Measurements from ENCODE around the gene OCIAD2.

OCIAD2 gene

GRCh38 chr4:48862661-48863060 lies 43.9 kb downstream of the OCIAD2 start:
- no peak overlapping the region for H3K4me2 ChIP-seq
- H3K4me3 ChIP-seq (IDR thresholded peaks at IDR 0.05; ENCODE audit: insufficient read depth, low read depth, low read length) = no peak overlapping the region
- TF ChIP-seq, protein P1, sequence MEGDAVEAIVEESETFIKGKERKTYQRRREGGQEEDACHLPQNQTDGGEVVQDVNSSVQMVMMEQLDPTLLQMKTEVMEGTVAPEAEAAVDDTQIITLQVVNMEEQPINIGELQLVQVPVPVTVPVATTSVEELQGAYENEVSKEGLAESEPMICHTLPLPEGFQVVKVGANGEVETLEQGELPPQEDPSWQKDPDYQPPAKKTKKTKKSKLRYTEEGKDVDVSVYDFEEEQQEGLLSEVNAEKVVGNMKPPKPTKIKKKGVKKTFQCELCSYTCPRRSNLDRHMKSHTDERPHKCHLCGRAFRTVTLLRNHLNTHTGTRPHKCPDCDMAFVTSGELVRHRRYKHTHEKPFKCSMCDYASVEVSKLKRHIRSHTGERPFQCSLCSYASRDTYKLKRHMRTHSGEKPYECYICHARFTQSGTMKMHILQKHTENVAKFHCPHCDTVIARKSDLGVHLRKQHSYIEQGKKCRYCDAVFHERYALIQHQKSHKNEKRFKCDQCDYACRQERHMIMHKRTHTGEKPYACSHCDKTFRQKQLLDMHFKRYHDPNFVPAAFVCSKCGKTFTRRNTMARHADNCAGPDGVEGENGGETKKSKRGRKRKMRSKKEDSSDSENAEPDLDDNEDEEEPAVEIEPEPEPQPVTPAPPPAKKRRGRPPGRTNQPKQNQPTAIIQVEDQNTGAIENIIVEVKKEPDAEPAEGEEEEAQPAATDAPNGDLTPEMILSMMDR (conservative IDR thresholded peaks at IDR 0.05; ENCODE audit: low read depth, low read length) = no peak
- no peaks in the 10 kb centered on the region for H3K36me3 ChIP-seq (ENCODE audit: insufficient read depth)
- H3K4me1 ChIP-seq (ENCODE audit: low read depth, poor library complexity, severe bottlenecking) = no peaks in the 10 kb centered on the region
- no peaks in the 10 kb centered on the region for H3K79me2 ChIP-seq (ENCODE audit: insufficient read depth, low read depth)
- H3K27ac ChIP-seq = no peak overlapping the region
- H2AFZ ChIP-seq (ENCODE audit: low read depth) = no peak overlapping the region
- no peaks in the 10 kb centered on the region for H4K20me1 ChIP-seq (ENCODE audit: insufficient read depth)
- no peak overlapping the region for H3K9ac ChIP-seq
- H3K27me3 ChIP-seq (ENCODE audit: insufficient read depth, low read depth) = no peaks in the 10 kb centered on the region

GRCh38 chr4:48862038-48862437 lies 44.5 kb downstream of the OCIAD2 start:
- no peaks in the 10 kb centered on the region for H3K36me3 ChIP-seq (ENCODE audit: insufficient read depth)
- no peak overlapping the region for H3K9ac ChIP-seq
- H2AFZ ChIP-seq (ENCODE audit: low read depth) = no peak overlapping the region
- no peak overlapping the region for H3K4me3 ChIP-seq (IDR thresholded peaks at IDR 0.05; ENCODE audit: insufficient read depth, low read depth, low read length)
- no peak overlapping the region for H3K4me2 ChIP-seq
- no peak overlapping the region for H3K27ac ChIP-seq
- no peaks in the 10 kb centered on the region for H3K27me3 ChIP-seq (ENCODE audit: insufficient read depth, low read depth)
- TF ChIP-seq, protein P1 (conservative IDR thresholded peaks at IDR 0.05; ENCODE audit: low read depth, low read length) = no peak
- H3K4me1 ChIP-seq (ENCODE audit: low read depth, poor library complexity, severe bottlenecking) = no peaks in the 10 kb centered on the region
- H3K79me2 ChIP-seq (ENCODE audit: insufficient read depth, low read depth) = no peaks in the 10 kb centered on the region
- H4K20me1 ChIP-seq (ENCODE audit: insufficient read depth) = no peaks in the 10 kb centered on the region

DNA sequence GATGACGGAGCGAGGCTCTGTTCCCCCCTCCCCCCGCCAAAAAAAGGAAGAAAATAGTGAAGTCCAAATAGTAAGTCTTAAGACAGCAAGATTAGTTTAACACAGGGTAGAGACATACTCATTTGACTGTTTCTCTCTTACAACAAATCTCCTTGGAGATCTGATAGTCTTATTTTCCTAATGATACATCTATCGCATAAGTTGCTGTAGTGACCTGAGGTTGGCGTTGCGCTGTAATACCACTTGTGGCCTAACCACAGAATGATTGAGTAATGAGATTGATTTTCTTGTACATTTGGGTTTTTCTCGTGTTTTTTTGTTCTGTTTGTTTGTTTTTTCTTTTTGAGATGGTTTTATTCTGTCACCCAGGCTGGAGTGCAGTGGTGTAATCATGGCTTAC lies 48.4 kb downstream of the OCIAD2 start:
- TF ChIP-seq, protein P1 (conservative IDR thresholded peaks at IDR 0.05; ENCODE audit: low read depth, low read length) = no peak
- H3K36me3 ChIP-seq (ENCODE audit: insufficient read depth) = no peaks in the 10 kb centered on the region

GRCh38 chr4:48854982-48855381 lies 51.6 kb downstream of the OCIAD2 start:
- H3K4me2 ChIP-seq = no peak overlapping the region

More for the DNA sequence above, 48.4 kb downstream of the OCIAD2 start:
- Histone ChIP-seq H3K4me2 (no peak overlapping the region), H4K20me1 (ENCODE audit: insufficient read depth) (no peaks in the 10 kb centered on the region), H3K9ac (no peak overlapping the region), H3K79me2 (ENCODE audit: insufficient read depth, low read depth) (no peaks in the 10 kb centered on the region), H3K27me3 (ENCODE audit: insufficient read depth, low read depth) (no peaks in the 10 kb centered on the region), H2AFZ (ENCODE audit: low read depth) (no peak overlapping the region), H3K27ac (no peak overlapping the region), H3K4me3 (IDR thresholded peaks at IDR 0.05; ENCODE audit: insufficient read depth, low read depth, low read length) (no peak overlapping the region), H3K4me1 (ENCODE audit: low read depth, poor library complexity, severe bottlenecking) (no peaks in the 10 kb centered on the region)

More at GRCh38 chr4:48854982-48855381, 51.6 kb downstream of the OCIAD2 start:
- H3K4me3 ChIP-seq (IDR thresholded peaks at IDR 0.05; ENCODE audit: insufficient read depth, low read depth, low read length) = no peak overlapping the region
- H4K20me1 ChIP-seq (ENCODE audit: insufficient read depth) = no peaks in the 10 kb centered on the region
- TF ChIP-seq, protein P1 (conservative IDR thresholded peaks at IDR 0.05; ENCODE audit: low read depth, low read length) = no peak
- no peak overlapping the region for H3K9ac ChIP-seq
- no peaks in the 10 kb centered on the region for H3K79me2 ChIP-seq (ENCODE audit: insufficient read depth, low read depth)
- no peaks in the 10 kb centered on the region for H3K27me3 ChIP-seq (ENCODE audit: insufficient read depth, low read depth)
- no peak overlapping the region for H2AFZ ChIP-seq (ENCODE audit: low read depth)
- no peaks in the 10 kb centered on the region for H3K36me3 ChIP-seq (ENCODE audit: insufficient read depth)
- H3K4me1 ChIP-seq (ENCODE audit: low read depth, poor library complexity, severe bottlenecking) = no peaks in the 10 kb centered on the region
- H3K27ac ChIP-seq = no peak overlapping the region

Measured in KMS-11 (cell line).